ENCODE data around the gene TSPAN9.

TSPAN9 gene

GRCh38 chr12:3271639-3272038, 194.5 kb downstream of the TSPAN9 start:
- Histone ChIP-seq H3K36me3 (ENCODE audit: insufficient read depth, low read length) (no peaks in the 10 kb centered on the region), H3K9me3 (ENCODE audit: control insufficient read depth, insufficient read depth, low read length) (no peaks in the 10 kb centered on the region), H3K4me1 (ENCODE audit: insufficient read depth, low read length) (no peaks in the 10 kb centered on the region; the same call in 1 of the 2 replicates), H3K9ac (ENCODE audit: low read depth, low read length) (no peak overlapping the region)

GRCh38 chr12:3272958-3273357, 195.8 kb downstream of the TSPAN9 start:
- Histone ChIP-seq H3K4me1 (ENCODE audit: insufficient read depth, low read length) (no peaks in the 10 kb centered on the region; the same call in 1 of the 2 replicates), H3K36me3 (ENCODE audit: insufficient read depth, low read length) (no peaks in the 10 kb centered on the region), H3K9me3 (ENCODE audit: control insufficient read depth, insufficient read depth, low read length) (no peaks in the 10 kb centered on the region), H3K9ac (ENCODE audit: low read depth, low read length) (no peak overlapping the region)

GRCh38 chr12:3273409-3273853, 196.3 kb downstream of the TSPAN9 start:
- H3K9ac ChIP-seq (ENCODE audit: low read depth, low read length): no peak overlapping the region
- no peaks in the 10 kb centered on the region for H3K36me3 ChIP-seq (ENCODE audit: insufficient read depth, low read length)
- no peaks in the 10 kb centered on the region for H3K9me3 ChIP-seq (ENCODE audit: control insufficient read depth, insufficient read depth, low read length)
- no peaks in the 10 kb centered on the region; the same call in 1 of the 2 replicates for H3K4me1 ChIP-seq (ENCODE audit: insufficient read depth, low read length)

- no peak overlapping the region for H3K9ac ChIP-seq (ENCODE audit: low read depth, low read length)
- H3K9me3 ChIP-seq (ENCODE audit: control insufficient read depth, insufficient read depth, low read length): no peaks in the 10 kb centered on the region
- no peaks in the 10 kb centered on the region for H3K36me3 ChIP-seq (ENCODE audit: insufficient read depth, low read length)
- no peaks in the 10 kb centered on the region; the same call in 1 of the 2 replicates for H3K4me1 ChIP-seq (ENCODE audit: insufficient read depth, low read length)
Observed at GRCh38 chr12:3274664-3275063, 197.5 kb downstream of the TSPAN9 start.

- Histone ChIP-seq H3K4me1 (ENCODE audit: insufficient read depth, low read length) (no peaks in the 10 kb centered on the region; the same call in 1 of the 2 replicates), H3K9me3 (ENCODE audit: control insufficient read depth, insufficient read depth, low read length) (no peaks in the 10 kb centered on the region), H3K36me3 (ENCODE audit: insufficient read depth, low read length) (no peaks in the 10 kb centered on the region), H3K9ac (ENCODE audit: low read depth, low read length) (no peak overlapping the region)
Observed at GRCh38 chr12:3275171-3276041, 198.2 kb downstream of the TSPAN9 start.

GRCh38 chr12:3276226-3276625, 199.0 kb downstream of the TSPAN9 start:
- Histone ChIP-seq H3K9ac (ENCODE audit: low read depth, low read length) (no peak overlapping the region), H3K36me3 (ENCODE audit: insufficient read depth, low read length) (no peaks in the 10 kb centered on the region), H3K9me3 (ENCODE audit: control insufficient read depth, insufficient read depth, low read length) (no peaks in the 10 kb centered on the region), H3K4me1 (ENCODE audit: insufficient read depth, low read length) (no peaks in the 10 kb centered on the region; the same call in 1 of the 2 replicates)

- no peaks in the 10 kb centered on the region for H3K9me3 ChIP-seq (ENCODE audit: control insufficient read depth, insufficient read depth, low read length)
- no peaks in the 10 kb centered on the region for H3K36me3 ChIP-seq (ENCODE audit: insufficient read depth, low read length)
- no peaks in the 10 kb centered on the region; the same call in 1 of the 2 replicates for H3K4me1 ChIP-seq (ENCODE audit: insufficient read depth, low read length)
- H3K9ac ChIP-seq (ENCODE audit: low read depth, low read length): no peak overlapping the region
Observed at GRCh38 chr12:3277306-3277943, 200.2 kb downstream of the TSPAN9 start.

GRCh38 chr12:3278681-3279414, 201.7 kb downstream of the TSPAN9 start:
- no peaks in the 10 kb centered on the region for H3K9me3 ChIP-seq (ENCODE audit: control insufficient read depth, insufficient read depth, low read length)
- no peaks in the 10 kb centered on the region; the same call in 1 of the 2 replicates for H3K4me1 ChIP-seq (ENCODE audit: insufficient read depth, low read length)
- H3K9ac ChIP-seq (ENCODE audit: low read depth, low read length): no peak overlapping the region
- H3K36me3 ChIP-seq (ENCODE audit: insufficient read depth, low read length): no peaks in the 10 kb centered on the region

- Histone ChIP-seq H3K4me1 (ENCODE audit: insufficient read depth, low read length) (no peaks in the 10 kb centered on the region; the same call in 1 of the 2 replicates), H3K9ac (ENCODE audit: low read depth, low read length) (no peak overlapping the region), H3K9me3 (ENCODE audit: control insufficient read depth, insufficient read depth, low read length) (no peaks in the 10 kb centered on the region), H3K36me3 (ENCODE audit: insufficient read depth, low read length) (no peaks in the 10 kb centered on the region)
Observed at GRCh38 chr12:3279415-3279780, 202.2 kb downstream of the TSPAN9 start.

- H3K36me3 ChIP-seq (ENCODE audit: insufficient read depth, low read length): no peaks in the 10 kb centered on the region
- H3K4me1 ChIP-seq (ENCODE audit: insufficient read depth, low read length): no peaks in the 10 kb centered on the region; the same call in 1 of the 2 replicates
- no peak overlapping the region for H3K9ac ChIP-seq (ENCODE audit: low read depth, low read length)
- no peaks in the 10 kb centered on the region for H3K9me3 ChIP-seq (ENCODE audit: control insufficient read depth, insufficient read depth, low read length)
Observed at GRCh38 chr12:3279832-3280231, 202.7 kb downstream of the TSPAN9 start.

- Histone ChIP-seq H3K36me3 (ENCODE audit: insufficient read depth, low read length) (no peaks in the 10 kb centered on the region), H3K4me1 (ENCODE audit: insufficient read depth, low read length) (no peaks in the 10 kb centered on the region; the same call in 1 of the 2 replicates), H3K9ac (ENCODE audit: low read depth, low read length) (no peak overlapping the region)
Observed at GRCh38 chr12:3280967-3281366, 203.8 kb downstream of the TSPAN9 start.

GRCh38 chr12:3281588-3282383, 204.6 kb downstream of the TSPAN9 start:
- H3K36me3 ChIP-seq (ENCODE audit: insufficient read depth, low read length): no peaks in the 10 kb centered on the region
- no peaks in the 10 kb centered on the region; the same call in 1 of the 2 replicates for H3K4me1 ChIP-seq (ENCODE audit: insufficient read depth, low read length)
- H3K9me3 ChIP-seq (ENCODE audit: control insufficient read depth, insufficient read depth, low read length): no peaks in the 10 kb centered on the region
- H3K9ac ChIP-seq (ENCODE audit: low read depth, low read length): no peak overlapping the region

More at GRCh38 chr12:3280967-3281366, 203.8 kb downstream of the TSPAN9 start:
- no peaks in the 10 kb centered on the region for H3K9me3 ChIP-seq (ENCODE audit: control insufficient read depth, insufficient read depth, low read length)

GRCh38 chr12:3282384-3282670, 205.1 kb downstream of the TSPAN9 start:
- Histone ChIP-seq H3K9me3 (ENCODE audit: control insufficient read depth, insufficient read depth, low read length) (no peaks in the 10 kb centered on the region), H3K9ac (ENCODE audit: low read depth, low read length) (no peak overlapping the region), H3K36me3 (ENCODE audit: insufficient read depth, low read length) (no peaks in the 10 kb centered on the region), H3K4me1 (ENCODE audit: insufficient read depth, low read length) (no peaks in the 10 kb centered on the region; the same call in 1 of the 2 replicates)

Measured in ES-I3 (cell line).